ENCODE data around the gene CRYL1.
"Not testable (repeated sequence)": the region's sequence is repeated elsewhere in the genome, so short reads cannot be mapped to it uniquely, and the experiment has no call there.

CRYL1 gene

DNA sequence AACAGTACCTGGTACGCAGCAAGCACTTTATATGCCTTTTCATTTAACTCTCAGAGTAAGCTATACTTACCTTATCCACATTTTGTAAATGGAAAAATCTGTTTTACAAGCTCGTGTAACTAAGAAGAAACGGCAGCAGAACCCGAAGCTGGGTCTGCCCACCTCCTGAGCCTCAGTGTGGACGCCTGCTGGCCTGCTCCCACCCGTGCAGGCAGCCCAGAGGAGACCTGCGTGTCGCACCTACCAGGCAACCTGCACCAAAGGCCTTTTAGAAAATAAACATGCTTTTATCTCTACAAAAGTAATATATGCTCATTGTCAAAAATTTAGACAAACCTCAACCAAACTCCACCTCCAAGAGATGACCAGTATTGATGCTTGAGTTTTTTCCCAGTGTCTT lies 62.7 kb downstream of the CRYL1 start:
- intact Hi-C loops (cut with DNase I) = no loop called here
- DNase-seq = peak in 1 of 10 donors; percentile 46

DNA sequence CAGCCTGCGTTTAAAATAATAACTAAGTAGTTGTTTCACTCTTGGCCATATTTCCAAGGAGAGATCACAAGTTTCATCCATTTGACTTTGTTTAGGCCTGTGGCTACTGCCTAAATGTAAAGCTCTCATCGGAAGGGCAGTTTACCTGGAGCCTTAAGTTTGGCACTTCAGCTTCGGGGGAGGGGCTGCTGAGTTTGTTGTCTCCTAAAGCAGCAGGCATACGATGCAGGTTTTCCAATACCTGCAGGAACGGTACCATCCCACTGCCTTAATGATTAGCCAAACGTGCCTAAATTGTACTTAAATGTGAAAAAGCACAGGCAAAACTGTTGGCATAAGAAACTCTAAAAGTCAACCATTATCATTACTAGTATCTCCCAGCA lies 63.1 kb downstream of the CRYL1 start:
- no peak for DNase-seq
- intact Hi-C loops (cut with DNase I) = no loop called here

DNA sequence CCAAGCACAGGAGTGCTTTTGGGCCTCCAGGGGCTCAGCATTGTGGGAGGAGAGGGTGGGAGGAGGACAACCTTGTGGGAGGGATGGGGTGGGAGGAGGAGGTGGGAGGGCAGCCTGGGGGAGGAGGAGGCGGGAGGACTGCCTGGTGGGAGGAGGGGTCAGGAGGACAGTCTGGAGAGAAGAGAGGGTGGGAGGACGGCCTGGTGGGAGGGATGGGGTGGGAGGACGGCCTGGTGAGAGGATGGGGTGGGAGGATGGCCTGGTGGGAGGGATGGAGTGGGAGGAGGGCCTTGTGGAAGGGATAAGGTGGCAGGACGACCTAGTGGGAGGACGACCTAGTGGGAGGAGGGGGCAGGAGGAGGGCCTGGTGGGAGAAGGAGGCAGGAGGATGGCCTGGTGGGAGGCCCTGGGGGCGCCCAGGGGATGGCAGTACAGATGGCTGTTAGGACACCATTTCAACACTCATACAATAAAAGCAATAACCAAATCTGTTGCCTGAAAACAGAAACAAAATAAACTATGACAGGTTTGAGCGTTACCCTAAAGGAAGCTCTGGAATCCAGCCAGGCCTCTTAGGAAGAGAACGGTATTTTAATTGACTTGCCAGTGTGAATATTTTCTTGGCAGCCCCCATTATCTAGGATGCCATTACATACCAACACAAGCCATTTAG lies 63.7 kb downstream of the CRYL1 start:
- intact Hi-C loops (cut with DNase I) = no loop called here
- no peak for DNase-seq

DNA sequence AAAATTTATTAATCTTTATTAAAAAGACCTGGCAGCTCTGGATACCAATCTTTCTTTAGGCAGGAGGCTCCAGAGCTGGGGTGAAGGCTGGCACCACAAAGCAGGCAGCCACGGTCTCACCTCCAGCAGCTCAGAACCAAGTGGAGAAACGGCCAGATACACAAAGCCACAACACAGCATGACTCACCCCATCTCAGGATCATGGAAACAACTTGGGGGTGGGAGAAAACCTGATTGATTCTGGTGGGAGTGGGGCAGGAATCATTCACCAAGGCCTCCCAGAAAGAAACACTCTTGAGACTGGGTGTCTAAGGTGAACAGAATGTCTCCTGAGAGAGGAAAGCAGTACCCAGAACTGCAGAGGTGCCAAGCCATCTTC lies 64.2 kb downstream of the CRYL1 start:
- peak in 1 of 10 donors; percentile 34 for DNase-seq
- intact Hi-C loops (cut with DNase I) = no loop called here

DNA sequence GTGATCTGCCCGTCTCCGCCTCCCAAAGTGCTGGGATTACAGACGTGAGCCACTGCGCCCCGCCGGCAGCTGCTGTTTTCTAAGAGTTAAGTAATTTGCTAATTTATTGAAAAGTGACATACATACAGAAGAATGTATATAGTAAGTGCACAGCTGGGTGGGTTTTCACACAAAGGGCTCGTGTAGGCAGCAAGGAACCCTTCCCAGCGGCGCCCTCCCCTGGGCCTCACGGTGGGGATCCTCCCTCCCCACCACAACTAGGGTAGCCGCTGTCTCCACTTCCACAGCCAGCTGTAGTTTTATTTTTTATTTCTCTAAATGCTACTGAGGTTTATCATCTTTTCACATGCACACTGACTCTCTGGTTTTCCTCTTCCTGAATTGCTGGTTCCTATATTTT lies 64.9 kb downstream of the CRYL1 start:
- intact Hi-C loops (cut with DNase I) = no loop called here
- DNase-seq = no peak

DNA sequence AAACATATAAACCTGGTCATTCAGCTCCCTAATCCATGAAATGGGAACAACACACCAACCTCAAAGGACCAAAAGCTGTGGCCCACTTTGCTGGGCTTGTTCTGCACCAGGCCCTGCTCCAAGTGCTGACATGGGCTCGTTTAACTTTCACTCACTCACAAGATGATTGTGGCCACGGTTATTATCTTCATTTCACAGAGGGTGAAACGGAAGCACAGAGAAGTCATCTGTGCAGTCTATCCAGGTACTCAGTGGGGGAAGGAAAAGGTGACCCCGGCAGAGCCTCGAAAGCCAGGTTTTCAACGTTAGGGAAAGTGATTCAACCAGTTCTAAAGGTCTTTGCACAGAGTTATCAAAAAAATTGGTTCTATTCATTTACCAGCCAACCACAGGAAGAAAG lies 68.0 kb downstream of the CRYL1 start:
- intact Hi-C loops (cut with DNase I) = no loop called here
- DNase-seq = no peak

DNA sequence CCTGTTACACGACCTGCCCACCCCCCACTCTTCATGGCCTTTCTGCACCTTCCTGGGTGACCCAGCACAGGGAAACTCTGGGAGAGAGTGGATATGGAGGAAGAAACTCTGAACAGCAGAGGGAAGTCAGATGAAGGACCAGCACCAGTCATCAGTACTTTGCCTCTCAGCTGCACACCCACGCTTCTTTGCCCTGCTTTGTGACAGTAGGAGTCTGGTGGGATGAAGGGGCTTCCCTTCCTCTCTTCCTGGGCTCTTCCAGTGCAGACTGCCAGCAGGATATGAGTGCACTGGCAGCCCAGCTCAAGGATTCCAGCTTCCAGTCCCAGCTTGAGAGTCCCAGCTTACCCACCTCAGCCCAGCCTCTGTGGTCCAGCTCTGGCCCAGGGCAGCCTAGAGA lies 68.9 kb downstream of the CRYL1 start:
- intact Hi-C loops (cut with DNase I) = no loop called here
- DNase-seq = no peak

DNA sequence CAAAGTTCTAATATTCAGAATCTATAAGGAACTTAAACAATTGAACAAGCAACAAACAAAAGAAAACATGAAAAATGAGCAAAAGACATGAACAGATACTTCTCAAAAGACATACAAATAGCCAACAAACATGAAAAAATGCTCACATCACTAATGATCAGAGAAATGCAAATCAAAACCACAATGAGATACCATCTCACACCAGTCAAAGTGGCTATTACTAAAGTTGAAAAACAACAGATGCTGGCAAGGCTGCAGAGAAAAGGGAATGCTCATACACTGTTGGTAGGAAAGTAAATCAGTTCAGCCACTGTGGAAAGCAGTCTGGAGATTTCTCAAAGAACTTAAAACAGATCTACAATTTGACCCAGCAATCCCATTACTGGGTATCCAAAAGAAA lies 74.3 kb downstream of the CRYL1 start:
- DNase-seq = no peak
- intact Hi-C loops (cut with DNase I) = no loop called here

DNA sequence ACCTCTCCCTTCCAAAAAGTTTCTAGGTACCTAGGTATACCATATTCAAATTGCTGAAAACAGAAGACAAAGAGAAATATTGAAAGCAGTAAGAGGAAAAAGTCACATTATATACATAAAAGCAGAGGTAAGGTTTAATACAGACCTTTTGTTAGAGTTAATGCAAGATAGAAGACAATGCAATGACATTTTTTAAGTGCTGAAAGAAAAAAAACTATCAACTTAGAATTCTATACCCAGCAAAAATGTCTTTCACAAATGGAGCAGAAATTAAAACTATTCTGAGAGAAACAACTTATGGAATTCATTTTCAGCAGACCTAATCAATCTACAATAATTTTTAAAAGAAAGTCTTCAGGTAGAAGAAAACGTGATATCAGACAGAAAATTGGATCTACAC lies 77.2 kb downstream of the CRYL1 start:
- intact Hi-C loops (cut with DNase I) = no loop called here

DNA sequence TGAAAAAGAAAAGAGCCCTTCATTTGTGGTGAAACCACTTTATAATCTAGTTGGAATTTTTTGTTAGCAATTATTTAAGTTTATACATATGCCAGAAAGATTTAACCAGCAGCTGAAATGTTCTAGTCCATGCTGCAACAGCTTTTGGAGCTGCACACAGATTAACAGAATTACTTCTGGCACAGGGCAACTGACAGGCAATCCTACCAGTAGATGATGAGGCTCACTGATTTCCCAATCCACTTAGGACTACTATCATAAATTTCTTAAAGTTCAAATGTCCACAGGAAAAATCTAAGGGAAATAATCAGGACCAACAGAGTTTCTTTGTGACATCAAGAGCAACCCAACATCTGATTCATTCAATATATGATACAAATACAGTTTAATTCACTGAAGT lies 78.8 kb downstream of the CRYL1 start:
- intact Hi-C loops (cut with DNase I) = no loop called here
- no peak for DNase-seq

More for the DNA sequence above, 77.2 kb downstream of the CRYL1 start:
- DNase-seq = no peak

DNA sequence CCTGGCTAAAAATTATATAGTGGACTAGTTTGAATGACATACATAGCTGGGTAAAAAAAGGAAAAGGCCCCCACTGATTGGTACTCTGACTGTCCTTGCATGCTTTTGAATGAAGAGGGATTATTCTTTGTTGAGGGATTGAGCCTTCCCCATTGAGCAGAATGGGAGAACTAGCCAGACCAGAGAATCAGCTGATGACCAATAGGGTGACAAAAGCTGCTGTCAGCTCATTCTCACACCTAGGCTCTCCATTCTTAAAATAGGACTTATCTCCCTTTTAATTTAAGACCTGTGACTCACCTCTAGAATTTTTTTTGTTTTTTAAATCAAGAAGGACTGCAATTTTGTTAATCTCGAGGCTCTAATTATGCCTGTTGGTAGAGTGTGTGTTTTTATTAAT lies 79.3 kb downstream of the CRYL1 start:
- intact Hi-C loops (cut with DNase I) = no loop called here
- DNase-seq = no peak

DNA sequence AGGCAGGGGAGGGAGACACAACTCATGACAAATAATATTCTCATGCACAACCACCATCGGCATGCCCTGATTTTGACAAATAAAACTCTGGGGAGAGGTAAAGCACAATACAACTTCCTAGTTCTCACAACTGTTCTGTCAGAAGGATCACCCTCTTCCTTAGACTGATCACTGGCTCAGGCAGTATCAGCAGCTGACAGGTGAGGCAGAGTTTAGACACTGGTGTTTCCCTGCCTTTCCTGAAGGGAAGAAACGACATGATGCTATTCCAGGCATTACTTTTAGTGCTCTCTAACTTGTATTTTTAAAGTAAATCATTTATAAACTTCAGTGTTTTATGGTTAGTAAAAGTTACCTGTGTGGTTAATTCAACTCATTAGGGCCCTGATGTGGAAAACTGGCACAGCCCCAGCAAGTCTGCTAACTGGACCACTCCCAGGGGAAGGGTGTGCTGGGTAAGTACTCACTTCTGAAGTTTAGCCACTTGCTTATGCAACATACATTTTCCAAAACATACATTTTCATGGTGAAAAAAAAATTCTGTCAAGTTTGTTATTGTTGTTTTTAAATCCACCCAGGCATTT lies 82.8 kb downstream of the CRYL1 start:
- DNase-seq = no peak
- intact Hi-C loops (cut with DNase I) = no loop called here

DNA sequence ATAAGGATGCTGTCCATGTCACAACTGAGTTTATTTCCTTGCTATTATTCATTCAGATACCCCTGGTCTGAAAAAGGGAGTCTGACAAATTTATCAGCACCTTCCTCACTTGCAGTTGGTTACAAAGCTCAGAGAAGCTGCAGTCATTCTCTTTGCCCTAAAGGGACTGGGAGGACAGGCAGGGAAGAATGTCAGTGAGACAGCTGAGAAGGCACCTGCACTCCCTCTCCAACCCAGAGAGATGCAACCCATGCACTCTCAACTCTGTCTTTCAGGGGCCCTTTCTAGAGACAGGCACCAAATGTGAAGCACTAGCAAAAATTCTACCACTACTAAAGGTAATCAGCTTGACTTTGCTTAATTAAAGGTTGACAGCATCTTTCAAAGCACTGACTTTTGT lies 83.3 kb downstream of the CRYL1 start:
- DNase-seq = no peak
- intact Hi-C loops (cut with DNase I) = no loop called here

DNA sequence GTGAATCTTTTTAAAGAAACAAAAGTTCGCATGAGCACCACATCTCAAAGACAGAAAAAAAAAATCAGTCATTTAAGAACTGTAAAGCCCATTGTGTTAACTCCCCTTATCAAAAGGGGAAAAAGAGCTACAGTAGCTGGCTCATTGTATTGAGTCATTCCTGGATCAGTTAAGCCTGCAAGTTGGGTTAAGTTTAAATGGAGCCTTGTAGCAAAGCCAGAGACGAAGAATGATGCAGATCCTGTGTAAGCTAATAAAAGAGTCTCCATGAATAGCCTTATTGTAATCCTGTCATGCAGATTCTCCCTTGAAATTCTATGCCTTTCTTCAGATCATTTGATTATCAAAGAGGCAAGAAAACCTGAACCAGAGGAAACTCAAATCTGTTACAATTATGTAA lies 83.8 kb downstream of the CRYL1 start:
- intact Hi-C loops (cut with DNase I) = no loop called here
- DNase-seq = no peak

DNA sequence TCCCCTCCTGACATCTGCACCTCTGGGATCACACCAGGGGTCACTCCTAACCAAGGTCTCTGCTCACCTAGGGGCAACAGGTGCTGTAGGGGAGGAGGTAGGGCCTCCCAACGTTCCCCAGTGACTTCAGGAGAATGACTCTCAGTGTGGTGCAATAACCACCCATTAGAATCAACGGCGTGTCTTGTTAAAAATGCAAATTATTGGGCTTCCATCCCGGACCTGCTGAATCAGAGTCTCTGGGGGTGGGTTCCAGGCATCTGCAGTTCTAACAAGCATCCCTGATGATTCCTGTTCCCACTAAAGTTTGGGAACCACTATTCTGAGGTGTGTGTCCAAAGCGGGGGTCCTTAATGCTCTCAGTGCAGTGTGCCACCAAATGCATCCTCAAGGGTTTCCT lies 84.6 kb downstream of the CRYL1 start:
- intact Hi-C loops (cut with DNase I) = no loop called here

DNA sequence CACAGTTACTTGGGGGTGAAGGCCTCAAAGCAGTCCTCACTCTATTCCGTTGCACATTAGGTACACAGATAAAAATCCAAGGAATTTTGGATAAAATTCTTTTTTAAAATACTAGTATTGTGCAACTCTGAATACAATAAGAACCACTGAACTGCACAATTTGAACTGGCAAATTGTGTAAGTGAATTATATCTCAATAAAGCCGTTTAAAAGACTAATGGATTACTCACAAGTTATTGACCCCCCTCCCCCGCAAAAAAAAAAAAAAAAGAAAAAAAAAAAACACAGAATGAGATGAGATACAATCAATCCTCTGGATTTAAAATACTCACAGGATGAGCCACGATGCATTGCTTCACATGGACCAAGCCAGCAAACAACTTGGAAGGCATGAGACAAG lies 86.4 kb downstream of the CRYL1 start:
- intact Hi-C loops (cut with DNase I) = no loop called here

More for the DNA sequence above, 84.6 kb downstream of the CRYL1 start:
- DNase-seq = no peak

DNA sequence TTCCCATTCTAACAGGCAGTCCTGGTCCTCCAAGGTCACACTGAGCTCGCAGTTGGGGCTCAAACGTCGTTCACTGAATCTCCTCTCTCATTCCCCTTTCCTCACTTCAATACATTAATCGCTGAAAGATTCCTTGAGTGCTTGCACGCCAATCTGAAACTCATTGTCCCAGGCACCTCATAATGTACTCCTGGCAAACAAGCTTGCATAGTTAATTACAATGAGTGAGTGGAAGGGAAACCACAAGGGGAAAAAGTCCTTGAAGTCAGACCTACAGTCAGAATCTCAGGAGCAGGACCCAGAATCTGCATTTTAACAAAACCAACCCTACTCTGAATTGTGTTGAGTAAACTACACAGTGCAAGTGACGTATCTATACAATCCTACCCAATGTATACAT lies 86.9 kb downstream of the CRYL1 start:
- DNase-seq = no peak
- intact Hi-C loops (cut with DNase I) = no loop called here

More for the DNA sequence above, 86.4 kb downstream of the CRYL1 start:
- DNase-seq = no peak

DNA sequence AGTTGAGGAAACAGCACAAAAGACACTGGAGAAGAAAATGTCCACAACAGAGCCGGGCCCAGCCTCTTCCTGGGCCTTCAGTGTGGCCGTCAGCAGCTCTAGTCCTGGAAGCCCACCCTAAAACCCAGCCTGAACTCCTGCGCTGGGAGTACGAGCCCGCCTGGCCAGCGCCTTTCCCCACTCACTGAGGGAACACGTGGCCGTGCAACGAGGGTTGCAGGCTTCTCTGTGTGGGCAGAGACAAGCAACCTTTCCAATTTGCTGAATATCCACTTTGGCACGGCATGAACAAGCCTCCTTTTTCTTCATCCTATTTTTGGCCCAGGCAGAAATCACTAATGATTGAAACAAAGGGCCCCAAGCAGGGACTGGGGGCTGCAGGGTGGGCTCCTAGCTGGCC lies 89.2 kb downstream of the CRYL1 start:
- intact Hi-C loops (cut with DNase I) = no loop called here
- DNase-seq = peak in 4 of 10 donors; percentile 33 to 87 (median 82)

DNA sequence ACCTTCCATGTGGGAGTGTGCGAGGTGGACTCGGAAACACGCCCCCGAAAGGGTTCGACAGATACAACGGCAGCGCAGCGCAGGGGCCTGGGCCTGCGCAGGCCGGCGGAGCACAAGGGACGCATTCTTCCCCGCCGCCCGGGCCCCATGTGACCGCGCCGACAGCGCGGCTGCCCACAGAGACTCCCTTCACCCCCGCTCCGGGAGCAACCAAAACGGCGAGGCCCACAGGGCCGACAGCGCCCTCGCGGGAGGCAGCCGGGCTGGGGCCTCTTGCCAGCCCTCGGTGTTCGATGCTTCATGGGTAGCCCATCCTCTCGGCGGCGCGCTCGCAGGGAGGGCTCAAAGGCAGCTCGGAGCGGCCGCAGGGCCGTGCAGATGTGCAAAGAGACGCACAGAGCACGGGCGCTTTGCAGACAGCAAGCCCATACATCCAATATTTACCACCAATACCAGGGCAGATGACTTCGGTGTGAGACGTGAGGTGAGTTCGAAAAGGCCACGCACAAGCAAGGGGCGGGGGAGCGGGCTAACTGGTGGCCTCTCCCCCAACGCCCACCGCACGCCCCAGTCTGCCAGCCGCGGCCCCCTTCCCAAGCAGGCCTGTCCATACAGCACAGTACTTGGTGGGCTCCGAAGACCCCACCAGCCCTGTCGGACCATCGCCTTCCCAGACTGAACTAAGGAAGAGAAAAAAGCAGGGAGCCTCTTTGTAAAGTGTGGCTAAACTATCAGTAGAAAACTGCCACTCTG lies 89.9 kb downstream of the CRYL1 start:
- intact Hi-C loops (cut with DNase I) = no loop called here
- peak in 3 of 10 donors; percentile 73 to 87 (median 77) for DNase-seq

DNA sequence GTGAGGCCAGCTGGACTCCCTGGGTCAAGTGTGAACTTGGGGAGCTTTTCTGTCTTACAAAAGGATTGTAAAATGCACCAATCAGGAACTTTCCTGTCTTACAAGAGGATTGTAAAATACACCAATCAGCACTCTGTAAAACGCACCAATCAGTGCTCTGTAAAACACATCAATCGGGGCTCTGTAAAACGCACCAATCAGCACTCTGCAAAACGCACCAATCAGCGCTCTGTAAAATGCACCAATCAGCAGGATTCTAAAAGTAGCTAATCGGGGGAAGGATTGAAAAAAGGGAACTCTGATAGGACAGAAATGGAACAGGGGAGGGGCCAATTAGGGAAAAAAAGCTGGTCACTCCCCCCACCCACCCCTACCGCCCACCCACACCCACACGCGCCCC lies 91.4 kb downstream of the CRYL1 start:
- DNase-seq; intact Hi-C loops (cut with DNase I): not testable (repeated sequence)

DNA sequence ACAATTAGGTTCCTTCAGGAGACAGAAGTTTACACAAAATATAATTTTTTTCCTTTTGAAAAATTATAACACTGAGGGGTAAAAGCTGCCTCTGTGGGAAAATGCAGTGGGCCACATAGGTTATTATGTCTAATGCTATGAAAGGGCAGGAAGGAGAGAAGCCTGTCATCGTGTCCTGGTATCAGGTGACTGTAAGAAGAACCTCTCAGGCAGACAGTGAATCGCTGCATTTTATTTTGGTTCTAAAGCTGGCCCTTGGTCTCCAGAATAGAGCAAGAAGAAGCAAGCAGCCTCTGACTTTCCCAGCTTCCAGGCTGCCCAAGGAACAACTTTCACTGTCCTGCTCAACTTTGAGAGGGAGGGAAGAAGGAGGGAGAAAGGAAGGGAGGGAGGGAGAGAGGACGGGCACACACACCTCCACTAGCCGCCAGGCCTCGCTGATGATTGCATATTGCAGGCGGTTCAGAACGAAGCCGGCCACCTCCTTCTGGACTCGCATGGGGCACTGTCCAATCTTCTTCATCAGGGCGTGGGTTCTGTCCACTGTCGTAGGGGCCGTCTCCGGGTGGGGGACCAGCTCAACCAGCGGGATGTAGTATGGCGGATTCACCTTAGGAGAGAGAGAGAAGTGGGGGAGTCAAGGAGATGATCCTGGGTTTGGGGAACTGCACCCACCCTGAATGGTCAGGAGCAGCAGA lies 93.8 kb downstream of the CRYL1 start:
- intact Hi-C loops (cut with DNase I) = no loop called here

More for the DNA sequence above, 93.8 kb downstream of the CRYL1 start:
- DNase-seq = no peak

Measured in posterior cingulate gyrus (tissue), 11 donors.